ENCODE results near the gene RAP2C. TPM values are rescaled to one million over a fixed set of nuclear protein-coding genes. Genes with fewer than 3 reads are reported as not detected.

Gene RAP2C
- total and polyA plus RNA-seq, 9 donors = 51.6 to 80.0 (median 62.0) TPM

- Histone ChIP-seq H3K27me3 (ENCODE audit: control insufficient read depth, insufficient read depth, low read length) (peaks cover 22% of the 10 kb centered on the region), H3K4me3 (ENCODE audit: low read length) (no peak overlapping the region), H3K4me1 (ENCODE audit: control insufficient read depth, insufficient read depth, low read length) (no peaks in the 10 kb centered on the region), H3K36me3 (ENCODE audit: control insufficient read depth, insufficient read depth, low read length) (no peaks in the 10 kb centered on the region), H3K27ac (ENCODE audit: low read length) (no peak overlapping the region), H3K9me3 (replicated peaks; ENCODE audit: control insufficient read depth, low read depth, low read length) (no peaks in the 10 kb centered on the region)
- DNase-seq = no peak
- WGBS (ENCODE audit: insufficient coverage) = 50% methylated on average over 2 of the region's 5 CpGs
Observed at GRCh38 chrX:132227383-132228112, 8.3 kb upstream of the RAP2C start.

- no peak overlapping the region for H3K27ac ChIP-seq (ENCODE audit: low read length)
- H3K4me1 ChIP-seq (ENCODE audit: control insufficient read depth, insufficient read depth, low read length) = no peaks in the 10 kb centered on the region
- no peak for DNase-seq
- no peak overlapping the region for H3K4me3 ChIP-seq (ENCODE audit: low read length)
- H3K27me3 ChIP-seq (ENCODE audit: control insufficient read depth, insufficient read depth, low read length) = peaks cover 24% of the 10 kb centered on the region
- no peaks in the 10 kb centered on the region for H3K9me3 ChIP-seq (replicated peaks; ENCODE audit: control insufficient read depth, low read depth, low read length)
- no CpG with 5 or more reads among the region's 4 CpGs for WGBS (ENCODE audit: insufficient coverage)
- no peaks in the 10 kb centered on the region for H3K36me3 ChIP-seq (ENCODE audit: control insufficient read depth, insufficient read depth, low read length)
Observed at GRCh38 chrX:132226169-132226568, 6.9 kb upstream of the RAP2C start.

- Histone ChIP-seq H3K36me3 (ENCODE audit: control insufficient read depth, insufficient read depth, low read length) (peaks cover 3% of the 10 kb centered on the region), H3K27me3 (ENCODE audit: control insufficient read depth, insufficient read depth, low read length) (peaks cover 12% of the 10 kb centered on the region), H3K4me3 (ENCODE audit: low read length) (peak overlapping the region; percentile 78), H3K9me3 (replicated peaks; ENCODE audit: control insufficient read depth, low read depth, low read length) (no peaks in the 10 kb centered on the region), H3K27ac (ENCODE audit: low read length) (peak overlapping the region; percentile 96), H3K4me1 (ENCODE audit: control insufficient read depth, insufficient read depth, low read length) (peaks cover 8% of the 10 kb centered on the region)
- DNase-seq = peak; percentile 95
- 48% methylated on average over 31 of the region's 45 CpGs for WGBS (ENCODE audit: insufficient coverage)
Observed at GRCh38 chrX:132218100-132218812, 991 bp downstream of the RAP2C start.

- 28% methylated on average over 45 of the region's 74 CpGs for WGBS (ENCODE audit: insufficient coverage)
Observed at GRCh38 chrX:132217203-132218073, 1.8 kb downstream of the RAP2C start.

GRCh38 chrX:132216806-132217202 is 2.4 kb downstream of the RAP2C start:
- WGBS (ENCODE audit: insufficient coverage) = 0% methylated on average over 1 of the region's 11 CpGs
- Histone ChIP-seq H3K27me3 (ENCODE audit: control insufficient read depth, insufficient read depth, low read length) (peaks cover 10% of the 10 kb centered on the region), H3K9me3 (replicated peaks; ENCODE audit: control insufficient read depth, low read depth, low read length) (no peaks in the 10 kb centered on the region), H3K4me3 (ENCODE audit: low read length) (peak overlapping the region; percentile 78), H3K27ac (ENCODE audit: low read length) (peak overlapping the region; percentile 96), H3K4me1 (ENCODE audit: control insufficient read depth, insufficient read depth, low read length) (peaks cover 8% of the 10 kb centered on the region), H3K36me3 (ENCODE audit: control insufficient read depth, insufficient read depth, low read length) (peaks cover 7% of the 10 kb centered on the region)
- no peak for DNase-seq

More at GRCh38 chrX:132217203-132218073, 1.8 kb downstream of the RAP2C start:
- Histone ChIP-seq H3K4me1 (ENCODE audit: control insufficient read depth, insufficient read depth, low read length) (peaks cover 8% of the 10 kb centered on the region), H3K9me3 (replicated peaks; ENCODE audit: control insufficient read depth, low read depth, low read length) (no peaks in the 10 kb centered on the region), H3K27ac (ENCODE audit: low read length) (peak overlapping the region; percentile 96), H3K36me3 (ENCODE audit: control insufficient read depth, insufficient read depth, low read length) (peaks cover 7% of the 10 kb centered on the region), H3K27me3 (ENCODE audit: control insufficient read depth, insufficient read depth, low read length) (peaks cover 12% of the 10 kb centered on the region), H3K4me3 (ENCODE audit: low read length) (peak overlapping the region; percentile 78)
- DNase-seq = peak; percentile 95

- no CpG with 5 or more reads among the region's 8 CpGs for WGBS (ENCODE audit: insufficient coverage)
- peak overlapping the region; percentile 96 for H3K27ac ChIP-seq (ENCODE audit: low read length)
Observed at GRCh38 chrX:132216283-132216682, 3.0 kb downstream of the RAP2C start.

GRCh38 chrX:132214518-132214917 is 4.7 kb downstream of the RAP2C start:
- no peak overlapping the region for H3K4me3 ChIP-seq (ENCODE audit: low read length)
- no peaks in the 10 kb centered on the region for H3K9me3 ChIP-seq (replicated peaks; ENCODE audit: control insufficient read depth, low read depth, low read length)
- peaks cover 6% of the 10 kb centered on the region for H3K4me1 ChIP-seq (ENCODE audit: control insufficient read depth, insufficient read depth, low read length)
- no peak overlapping the region for H3K27ac ChIP-seq (ENCODE audit: low read length)
- peaks cover 15% of the 10 kb centered on the region for H3K36me3 ChIP-seq (ENCODE audit: control insufficient read depth, insufficient read depth, low read length)
- no CpG with 5 or more reads among the region's 2 CpGs for WGBS (ENCODE audit: insufficient coverage)
- DNase-seq = no peak
- peaks cover 10% of the 10 kb centered on the region for H3K27me3 ChIP-seq (ENCODE audit: control insufficient read depth, insufficient read depth, low read length)

More at GRCh38 chrX:132216283-132216682, 3.0 kb downstream of the RAP2C start:
- Histone ChIP-seq H3K9me3 (replicated peaks; ENCODE audit: control insufficient read depth, low read depth, low read length) (no peaks in the 10 kb centered on the region), H3K27me3 (ENCODE audit: control insufficient read depth, insufficient read depth, low read length) (peaks cover 10% of the 10 kb centered on the region), H3K36me3 (ENCODE audit: control insufficient read depth, insufficient read depth, low read length) (peaks cover 7% of the 10 kb centered on the region), H3K4me1 (ENCODE audit: control insufficient read depth, insufficient read depth, low read length) (peaks cover 8% of the 10 kb centered on the region), H3K4me3 (ENCODE audit: low read length) (peak overlapping the region; percentile 78)
- no peak for DNase-seq

GRCh38 chrX:132209527-132209926 is 9.7 kb downstream of the RAP2C start:
- no peaks in the 10 kb centered on the region for H3K9me3 ChIP-seq (replicated peaks; ENCODE audit: control insufficient read depth, low read depth, low read length)
- H3K36me3 ChIP-seq (ENCODE audit: control insufficient read depth, insufficient read depth, low read length) = peaks cover 15% of the 10 kb centered on the region
- no peak overlapping the region for H3K4me3 ChIP-seq (ENCODE audit: low read length)
- H3K27ac ChIP-seq (ENCODE audit: low read length) = no peak overlapping the region
- no peak for DNase-seq
- H3K27me3 ChIP-seq (ENCODE audit: control insufficient read depth, insufficient read depth, low read length) = peaks cover 3% of the 10 kb centered on the region
- no peaks in the 10 kb centered on the region for H3K4me1 ChIP-seq (ENCODE audit: control insufficient read depth, insufficient read depth, low read length)

- peaks cover 3% of the 10 kb centered on the region for H3K27me3 ChIP-seq (ENCODE audit: control insufficient read depth, insufficient read depth, low read length)
- H3K4me1 ChIP-seq (ENCODE audit: control insufficient read depth, insufficient read depth, low read length) = no peaks in the 10 kb centered on the region
- no CpG with 5 or more reads among the region's 1 CpG for WGBS (ENCODE audit: insufficient coverage)
- H3K9me3 ChIP-seq (replicated peaks; ENCODE audit: control insufficient read depth, low read depth, low read length) = no peaks in the 10 kb centered on the region
- no peak for DNase-seq
- H3K36me3 ChIP-seq (ENCODE audit: control insufficient read depth, insufficient read depth, low read length) = peaks cover 11% of the 10 kb centered on the region
- H3K4me3 ChIP-seq (ENCODE audit: low read length) = no peak overlapping the region
- H3K27ac ChIP-seq (ENCODE audit: low read length) = no peak overlapping the region
Observed at GRCh38 chrX:132208422-132208821, 10.8 kb downstream of the RAP2C start.

GRCh38 chrX:132207996-132208395 is 11.3 kb downstream of the RAP2C start:
- DNase-seq = no peak
- Histone ChIP-seq H3K4me1 (ENCODE audit: control insufficient read depth, insufficient read depth, low read length) (no peaks in the 10 kb centered on the region), H3K36me3 (ENCODE audit: control insufficient read depth, insufficient read depth, low read length) (peaks cover 10% of the 10 kb centered on the region), H3K4me3 (ENCODE audit: low read length) (no peak overlapping the region), H3K27ac (ENCODE audit: low read length) (no peak overlapping the region), H3K9me3 (replicated peaks; ENCODE audit: control insufficient read depth, low read depth, low read length) (no peaks in the 10 kb centered on the region), H3K27me3 (ENCODE audit: control insufficient read depth, insufficient read depth, low read length) (peaks cover 3% of the 10 kb centered on the region)
- no CpG with 5 or more reads among the region's 2 CpGs for WGBS (ENCODE audit: insufficient coverage)

All from muscle of leg (tissue), 11 donors.